Endothelial cell of umbilical vein (primary cell): Measurements from ENCODE around the gene KANSL1L. TPM values are rescaled to one million over a fixed set of nuclear protein-coding genes. Genes with fewer than 3 reads are reported as not detected.

ENCODE experiments used
- BruUV-seq: library from RNA; stranded (reverse); fragments of 400-500 nt; replicated peaks from 2 replicates; lab custom pipeline; 2021; lab: Mats Ljungman, UMichigan
- CTCF ChIA-PET: fragments of 300-600, 350-600 bp; sonication (Branson Sonifier 250); formaldehyde crosslinking; loops from one replicate; lab custom pipeline; 2021; ENCODE audit warnings: antibody characterized with exemption, inconsistent platforms; lab: Charles Lee
- POLR2A ChIA-PET: fragments of 300-600, 350-600 bp; sonication (Branson Sonifier 250); formaldehyde crosslinking; loops from one replicate; lab custom pipeline; 2021; ENCODE audit warnings: antibody characterized with exemption, inconsistent platforms; lab: Charles Lee
- DNase-seq: peaks from one replicate; pipeline ENCODE4 v3.0.0-alpha.2; 2011; ENCODE audit warnings: low read depth, low spot score
- FAIRE-seq: peaks from 2 replicates; lab custom pipeline; 2011; peaks lifted over from hg19 to GRCh38; lab: Jason Lieb, UNC
- H2AFZ ChIP-seq: 2 replicates; pipeline ENCODE4 v1.6.0; 2012; ENCODE audit warnings: low read depth, low read length, control low read depth, inconsistent platforms
- H3K27ac ChIP-seq: 2 replicates; pipeline ENCODE4 v1.5.1; 2011; ENCODE audit warnings: low read depth, mild to moderate bottlenecking, control low read depth, low read length, moderate library complexity; ENCODE audit not compliant: insufficient read depth
- H3K27me3 ChIP-seq, 2 experiments: 2 replicates each; pipeline versions ENCODE4 v1.6.0 to v1.6.1; 2011; ENCODE audit warnings: low read length in 2 of 2, mixed read lengths in 1 of 2; ENCODE audit not compliant: control insufficient read depth in 2 of 2, insufficient read depth in 2 of 2
- H3K36me3 ChIP-seq, 2 experiments: 2 replicates in 1 of 2; 3 replicates in 1 of 2; pipeline ENCODE4 v1.5.1; 2011; ENCODE audit warnings: low read length in 2 of 2, mild to moderate bottlenecking in 1 of 2, moderate library complexity in 1 of 2; ENCODE audit not compliant: control insufficient read depth in 2 of 2, insufficient read depth in 2 of 2; ENCODE audit errors: extremely low read depth in 1 of 2
- H3K4me1 ChIP-seq: 3 replicates; pipeline ENCODE4 v1.5.1; 2011; ENCODE audit warnings: mild to moderate bottlenecking, low read length; ENCODE audit not compliant: control insufficient read depth, insufficient read depth; ENCODE audit errors: extremely low read depth
- H3K4me2 ChIP-seq: 2 replicates; pipeline ENCODE4 v1.6.1; 2011; ENCODE audit warnings: low read length, control low read depth, mixed read lengths; ENCODE audit not compliant: insufficient read depth
- H3K4me3 ChIP-seq, 3 experiments: fragments of 200-600 bp in 1 of 3; sonication (generic), shearing (Covaris generic) in 1 of 3; replicated peaks in 1 of 3; 2 replicates each; pipeline ENCODE4 v1.5.1; 2011 to 2016; ENCODE audit warnings: control low read depth in 3 of 3, low read length in 3 of 3, mild to moderate bottlenecking in 2 of 3, inconsistent platforms in 1 of 3, low read depth in 1 of 3, moderate library complexity in 1 of 3; ENCODE audit not compliant: insufficient read depth in 1 of 3
- H3K79me2 ChIP-seq: 2 replicates; pipeline ENCODE4 v1.6.0; 2012; ENCODE audit warnings: low read length, inconsistent platforms; ENCODE audit not compliant: control insufficient read depth, insufficient read depth
- H3K9ac ChIP-seq: replicated peaks from 2 replicates; pipeline ENCODE3; 2011; ENCODE audit warnings: low read length, control low read depth; ENCODE audit not compliant: insufficient read depth; ENCODE audit errors: extremely low read depth
- H3K9me1 ChIP-seq: replicated peaks from 3 replicates; pipeline ENCODE4 v1.6.0; 2011; ENCODE audit warnings: mild to moderate bottlenecking, low read length; ENCODE audit not compliant: control insufficient read depth, insufficient read depth; ENCODE audit errors: extremely low read depth
- H3K9me3 ChIP-seq: replicated peaks from 2 replicates; pipeline ENCODE4 v1.5.1; 2012; ENCODE audit warnings: low read length, inconsistent platforms; ENCODE audit not compliant: control insufficient read depth, insufficient read depth
- H4K20me1 ChIP-seq: replicated peaks from 2 replicates; pipeline ENCODE3; 2011; ENCODE audit warnings: mild to moderate bottlenecking, low read length; ENCODE audit not compliant: control insufficient read depth, insufficient read depth; ENCODE audit errors: extremely low read depth
- CTCF ChIP-seq, 2 donors: IDR thresholded peaks; 1 replicate in 1 of 2; 2 replicates in 1 of 2; pipeline ENCODE4 v1.5.1; 2011; ENCODE audit warnings: low read length in 2 of 2, mild to moderate bottlenecking in 2 of 2, moderate library complexity in 2 of 2, control low read depth in 1 of 2, inconsistent platforms in 1 of 2, low read depth in 1 of 2; ENCODE audit not compliant: insufficient read depth in 1 of 2; ENCODE audit errors: extremely low read depth in 1 of 2
- EZH2 ChIP-seq: IDR thresholded peaks from 2 replicates; pipeline ENCODE4 v1.6.1; 2012; ENCODE audit warnings: borderline replicate concordance, low read depth, mild to moderate bottlenecking, moderate library complexity, low read length, inconsistent platforms; ENCODE audit not compliant: severe bottlenecking
- FOS ChIP-seq: IDR thresholded peaks from 2 replicates; pipeline ENCODE4 v1.6.1; 2011; ENCODE audit warnings: mild to moderate bottlenecking, low read length, moderate library complexity, borderline replicate concordance; ENCODE audit not compliant: insufficient read depth
- GATA2 ChIP-seq: IDR thresholded peaks from 2 replicates; pipeline ENCODE4 v1.7.0; 2011; ENCODE audit warnings: low read depth, mild to moderate bottlenecking, moderate library complexity, mixed read lengths, low read length; ENCODE audit not compliant: insufficient read length, insufficient read depth
- JUN ChIP-seq: IDR thresholded peaks from 2 replicates; pipeline ENCODE4 v1.6.1; 2011; ENCODE audit warnings: borderline replicate concordance, low read depth; ENCODE audit not compliant: insufficient read length, insufficient read depth
- MYC ChIP-seq: IDR thresholded peaks from one replicate; pipeline ENCODE4 v1.6.1; 2011; ENCODE audit warnings: mild to moderate bottlenecking, low read depth, low read length
- POLR2A ChIP-seq: IDR thresholded peaks from 2 replicates; pipeline ENCODE4 v1.6.1; 2012; ENCODE audit warnings: low read depth, mild to moderate bottlenecking, control low read depth, low read length
- POLR2AphosphoS5 ChIP-seq: IDR thresholded peaks from 2 replicates; pipeline ENCODE4 v1.6.1; 2012; ENCODE audit warnings: low read depth, mild to moderate bottlenecking, control low read depth, low read length, moderate library complexity; ENCODE audit not compliant: insufficient read depth
- dilution Hi-C: fragments of 300-500 bp; cut with MboI; formaldehyde crosslinking; loops from one replicate; pipeline ENCODE4 v1.15.0; 2019; ENCODE audit warnings: low sequenced_read_pairs; ENCODE audit not compliant: extremely low pct_ligation_motif_present
- intact Hi-C: fragments of 100-400 bp; cut with micrococcal nuclease; formaldehyde crosslinking; loops from one replicate; pipeline ENCODE4 v1.10.0; 2022
- polyA plus RNA-seq, 4 experiments: library from polyadenylated mRNA; depleted of rRNA in 3 of 4; stranded (reverse) in 3 of 4; unstranded in 1 of 4; fragments of >200 nt; gene quantifications; 2 replicates each; pipeline versions ENCODE4 v1.2.1 to v1.2.3, GENCODE V29; 2011 to 2012; ENCODE audit warnings: missing spikeins in 1 of 4
- total RNA-seq: library from RNA; stranded (reverse); gene quantifications from 2 replicates; pipeline ENCODE4 v1.2.3, GENCODE V29; 2021
- TF ChIP-seq, protein P1 (sequence below): IDR thresholded peaks from 2 replicates; pipeline ENCODE4 v1.6.1; 2011; ENCODE audit not compliant: insufficient read depth, insufficient read length

KANSL1L gene
- total and polyA plus RNA-seq, 2 donors (not counting 3 experiments of a cell fraction or from before 2014, with no cell fraction given): 4.3 to 14.0 TPM

GRCh38 chr2:209973328-209973727 is 197.9 kb downstream of the KANSL1L start:
- no peak overlapping the region for H3K4me3 ChIP-seq
- H2AFZ ChIP-seq: no peak overlapping the region
- ChIA-PET POLR2A (no interaction called here), CTCF (interaction anchor here (1.4 to 10.4 kb wide), 3 partner anchors 10 to 225 kb away, joined by 3 to 169 read pairs (median 22); no protein-coding TSS in a partner anchor)
- H3K9me3 ChIP-seq: no peaks in the 10 kb centered on the region
- intact Hi-C loops (no loop called here), dilution Hi-C loops (no loop called here)
- no peaks in the 10 kb centered on the region for H4K20me1 ChIP-seq
- TF ChIP-seq, protein P1, sequence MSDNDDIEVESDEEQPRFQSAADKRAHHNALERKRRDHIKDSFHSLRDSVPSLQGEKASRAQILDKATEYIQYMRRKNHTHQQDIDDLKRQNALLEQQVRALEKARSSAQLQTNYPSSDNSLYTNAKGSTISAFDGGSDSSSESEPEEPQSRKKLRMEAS: no peak
- TF ChIP-seq FOS: no peak
- TF ChIP-seq EZH2: no peak
- TF ChIP-seq CTCF (IDR thresholded peaks at IDR 0.05; ENCODE audit: extremely low read depth in 1 of 2, insufficient read depth in 1 of 2, low read depth in 1 of 2, low read length in 2 of 2): no peak
- no peak for TF ChIP-seq MYC
- TF ChIP-seq JUN: no peak
- TF ChIP-seq GATA2: no peak
- TF ChIP-seq POLR2A: no peak
- TF ChIP-seq POLR2AphosphoS5: no peak
- BruUV-seq: no TSS peak
- DNase-seq: no peak
- no peak overlapping the region for H3K4me2 ChIP-seq
- H3K36me3 ChIP-seq: no peaks in the 10 kb centered on the region
- H3K27me3 ChIP-seq: peaks cover 6 to 13% of the 10 kb centered on the region in 2 experiments
- H3K9ac ChIP-seq: no peak overlapping the region
- H3K79me2 ChIP-seq: no peaks in the 10 kb centered on the region
- H3K27ac ChIP-seq: no peak overlapping the region
- H3K9me1 ChIP-seq: no peaks in the 10 kb centered on the region
- no peak for FAIRE-seq
- no peaks in the 10 kb centered on the region for H3K4me1 ChIP-seq

Other genes starting within 250 kb of the KANSL1L start
- 59.7 and 60.7 TPM in 2 replicates for gene RPE, start 168.8 kb downstream of the KANSL1L start, total RNA-seq
- gene RPE, start 168.8 kb downstream of the KANSL1L start, polyA plus RNA-seq: 65.1 and 97.4 TPM in 2 replicates
- gene ACADL, start 54.0 kb upstream of the KANSL1L start, total RNA-seq: not detected in 2 replicates
- not detected in 2 replicates for gene ACADL, start 54.0 kb upstream of the KANSL1L start, polyA plus RNA-seq
- not detected in 2 replicates for gene MYL1, start 143.8 kb upstream of the KANSL1L start, total RNA-seq
- not detected in 2 replicates for gene MYL1, start 143.8 kb upstream of the KANSL1L start, polyA plus RNA-seq